HL-60 (cell line): ENCODE results near the gene PRKCI.

Experiments
- GABPA ChIP-seq: IDR thresholded peaks from 2 replicates; pipeline ENCODE4 v1.6.1; 2012; ENCODE audit warnings: low read depth
- POLR2AphosphoS5 ChIP-seq: IDR thresholded peaks from 2 replicates; pipeline ENCODE4 v1.6.1; 2012; ENCODE audit warnings: low read depth
- SPI1 ChIP-seq: IDR thresholded peaks from 2 replicates; pipeline ENCODE4 v1.6.1; 2012; ENCODE audit warnings: low read depth, mild to moderate bottlenecking, borderline replicate concordance
- TF ChIP-seq, protein P1 (sequence below): IDR thresholded peaks from one replicate; pipeline ENCODE4 v1.5.1; 2011; ENCODE audit warnings: low read length, control low read depth, inconsistent platforms; ENCODE audit not compliant: insufficient read depth
- TF ChIP-seq, protein P2 (sequence below): IDR thresholded peaks from 2 replicates; pipeline ENCODE4 v1.6.1; 2012; ENCODE audit warnings: low read depth; ENCODE audit not compliant: insufficient replicate concordance

DNA sequence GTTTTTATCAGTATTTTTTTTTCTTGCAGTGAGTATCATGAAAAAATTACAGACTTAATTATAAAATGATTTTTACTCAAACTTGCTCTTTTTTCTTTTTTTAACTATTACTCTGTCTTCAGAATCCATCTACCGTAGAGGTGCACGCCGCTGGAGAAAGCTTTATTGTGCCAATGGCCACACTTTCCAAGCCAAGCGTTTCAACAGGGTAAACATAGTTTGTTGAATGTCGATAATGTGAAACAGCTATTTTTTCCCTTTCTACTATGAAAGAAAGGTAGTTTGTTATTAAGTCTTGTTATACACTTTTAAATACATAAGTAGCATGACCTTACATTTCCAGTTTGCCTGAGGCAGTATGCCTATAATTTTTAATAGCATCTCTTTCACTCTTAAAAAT is 45.6 kb downstream of the PRKCI start:
- TF ChIP-seq, protein P1, sequence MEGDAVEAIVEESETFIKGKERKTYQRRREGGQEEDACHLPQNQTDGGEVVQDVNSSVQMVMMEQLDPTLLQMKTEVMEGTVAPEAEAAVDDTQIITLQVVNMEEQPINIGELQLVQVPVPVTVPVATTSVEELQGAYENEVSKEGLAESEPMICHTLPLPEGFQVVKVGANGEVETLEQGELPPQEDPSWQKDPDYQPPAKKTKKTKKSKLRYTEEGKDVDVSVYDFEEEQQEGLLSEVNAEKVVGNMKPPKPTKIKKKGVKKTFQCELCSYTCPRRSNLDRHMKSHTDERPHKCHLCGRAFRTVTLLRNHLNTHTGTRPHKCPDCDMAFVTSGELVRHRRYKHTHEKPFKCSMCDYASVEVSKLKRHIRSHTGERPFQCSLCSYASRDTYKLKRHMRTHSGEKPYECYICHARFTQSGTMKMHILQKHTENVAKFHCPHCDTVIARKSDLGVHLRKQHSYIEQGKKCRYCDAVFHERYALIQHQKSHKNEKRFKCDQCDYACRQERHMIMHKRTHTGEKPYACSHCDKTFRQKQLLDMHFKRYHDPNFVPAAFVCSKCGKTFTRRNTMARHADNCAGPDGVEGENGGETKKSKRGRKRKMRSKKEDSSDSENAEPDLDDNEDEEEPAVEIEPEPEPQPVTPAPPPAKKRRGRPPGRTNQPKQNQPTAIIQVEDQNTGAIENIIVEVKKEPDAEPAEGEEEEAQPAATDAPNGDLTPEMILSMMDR: no peak
- TF ChIP-seq GABPA (no peak), SPI1 (no peak), POLR2AphosphoS5 (no peak)
- TF ChIP-seq, protein P2, sequence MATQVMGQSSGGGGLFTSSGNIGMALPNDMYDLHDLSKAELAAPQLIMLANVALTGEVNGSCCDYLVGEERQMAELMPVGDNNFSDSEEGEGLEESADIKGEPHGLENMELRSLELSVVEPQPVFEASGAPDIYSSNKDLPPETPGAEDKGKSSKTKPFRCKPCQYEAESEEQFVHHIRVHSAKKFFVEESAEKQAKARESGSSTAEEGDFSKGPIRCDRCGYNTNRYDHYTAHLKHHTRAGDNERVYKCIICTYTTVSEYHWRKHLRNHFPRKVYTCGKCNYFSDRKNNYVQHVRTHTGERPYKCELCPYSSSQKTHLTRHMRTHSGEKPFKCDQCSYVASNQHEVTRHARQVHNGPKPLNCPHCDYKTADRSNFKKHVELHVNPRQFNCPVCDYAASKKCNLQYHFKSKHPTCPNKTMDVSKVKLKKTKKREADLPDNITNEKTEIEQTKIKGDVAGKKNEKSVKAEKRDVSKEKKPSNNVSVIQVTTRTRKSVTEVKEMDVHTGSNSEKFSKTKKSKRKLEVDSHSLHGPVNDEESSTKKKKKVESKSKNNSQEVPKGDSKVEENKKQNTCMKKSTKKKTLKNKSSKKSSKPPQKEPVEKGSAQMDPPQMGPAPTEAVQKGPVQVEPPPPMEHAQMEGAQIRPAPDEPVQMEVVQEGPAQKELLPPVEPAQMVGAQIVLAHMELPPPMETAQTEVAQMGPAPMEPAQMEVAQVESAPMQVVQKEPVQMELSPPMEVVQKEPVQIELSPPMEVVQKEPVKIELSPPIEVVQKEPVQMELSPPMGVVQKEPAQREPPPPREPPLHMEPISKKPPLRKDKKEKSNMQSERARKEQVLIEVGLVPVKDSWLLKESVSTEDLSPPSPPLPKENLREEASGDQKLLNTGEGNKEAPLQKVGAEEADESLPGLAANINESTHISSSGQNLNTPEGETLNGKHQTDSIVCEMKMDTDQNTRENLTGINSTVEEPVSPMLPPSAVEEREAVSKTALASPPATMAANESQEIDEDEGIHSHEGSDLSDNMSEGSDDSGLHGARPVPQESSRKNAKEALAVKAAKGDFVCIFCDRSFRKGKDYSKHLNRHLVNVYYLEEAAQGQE: no peak
